K562 (cell line): ENCODE results near the gene SOX30. TPM values are rescaled to one million over a fixed set of nuclear protein-coding genes. Genes with fewer than 3 reads are reported as not detected.
A peak's percentile ranks its signal among the peaks of the same experiment; 100 is the strongest.

Experiments
- LCOR ChIP-seq: sonication (generic); formaldehyde crosslinking; IDR thresholded peaks from 2 replicates; pipeline ENCODE4 v1.8.0; 2022; ENCODE audit warnings: mild to moderate bottlenecking, missing genetic modification reagents
- MTA3 ChIP-seq: fragments of 450-650 bp; formaldehyde crosslinking; IDR thresholded peaks from 2 replicates; pipeline ENCODE4 v1.6.1; 2017; ENCODE audit warnings: mild to moderate bottlenecking, borderline replicate concordance
- ZBTB40 ChIP-seq, 2 experiments: fragments of 450-650 bp in 1 of 2; sonication (generic) in 1 of 2; formaldehyde crosslinking in 1 of 2; IDR thresholded peaks; 2 replicates each; pipeline versions ENCODE4 v1.7.1 to v1.9.0; 2016 to 2022; ENCODE audit warnings: inconsistent platforms in 1 of 2, mild to moderate bottlenecking in 1 of 2, missing genetic modification reagents in 1 of 2
- ZC3H4 ChIP-seq: sonication (generic); formaldehyde crosslinking; IDR thresholded peaks from 2 replicates; pipeline ENCODE4 v1.9.0; 2021; ENCODE audit warnings: missing genetic modification reagents, borderline replicate concordance
- ZNF175 ChIP-seq: fragments of 200-800 bp; sonication (Bioruptor generic); IDR thresholded peaks from 2 replicates; pipeline ENCODE4 v1.6.1; 2016; ENCODE audit warnings: low read depth, mild to moderate bottlenecking, missing genetic modification characterization, missing compliant biosample characterization
- ZNF311 ChIP-seq: fragments of 250-450 bp; sonication (Bioruptor Pico); IDR thresholded peaks from 2 replicates; pipeline ENCODE4 v1.4.0; 2020; ENCODE audit warnings: mild to moderate bottlenecking, moderate library complexity
- polyA plus RNA-seq, 8 experiments: library from polyadenylated mRNA; depleted of rRNA in 4 of 8; stranded (reverse) in 5 of 8; unstranded in 3 of 8; fragments of >200 nt; fragmentation: Nextera tagmentation in 2 of 8; fragmentation: Illumina TruSeq in 1 of 8; extraction: Ambion mirVana in 2 of 8; extraction: Trizol in 1 of 8; gene quantifications; 2 replicates each; pipeline versions ENCODE4 v1.2.1 to v1.2.3, GENCODE V29; 2011 to 2014; ENCODE audit warnings: inconsistent platforms in 1 of 8, missing spikeins in 1 of 8
- total RNA-seq, 7 experiments: library from RNA; depleted of rRNA in 6 of 7; stranded (reverse); fragments of >200 nt in 6 of 7; fragmentation: Illumina TruSeq in 2 of 7; extraction: Trizol in 2 of 7; gene quantifications; 2 replicates each; pipeline versions ENCODE4 v1.2.1 to v1.2.3, GENCODE V29; 2011 to 2021; ENCODE audit warnings: low replicate concordance in 1 of 7

Gene SOX30
- total and polyA plus RNA-seq, 9 of the 15 experiments (the other 6 are each of a cell fraction or from before 2014, with no cell fraction given): not detected

GRCh38 chr5:157630341-157630740 is 21.9 kb downstream of the SOX30 start (continued):
- no peak for TF ChIP-seq ZBTB40 (IDR thresholded peaks at IDR 0.05)
- TF ChIP-seq ZBTB40 (CRISPR knock-in tag; IDR thresholded peaks at IDR 0.05): no peak
- TF ChIP-seq ZNF311 (CRISPR knock-in tag): no peak
- no peak for TF ChIP-seq MTA3
- no peak for TF ChIP-seq ZC3H4 (CRISPR knock-in tag)
- no peak for TF ChIP-seq LCOR (CRISPR knock-in tag)
- peak; percentile 82 for TF ChIP-seq ZNF175 (CRISPR knock-in tag)
- TF ChIP-seq, all 486 proteins: peak for 1
